ENCODE results near the gene RPRD1B. TPM values are rescaled to one million over a fixed set of nuclear protein-coding genes. Genes with fewer than 3 reads are reported as not detected.

The RPRD1B gene
- polyA plus RNA-seq, 1 of the 3 experiments (the other 2 are of a cell fraction): 11.8 TPM

DNA sequence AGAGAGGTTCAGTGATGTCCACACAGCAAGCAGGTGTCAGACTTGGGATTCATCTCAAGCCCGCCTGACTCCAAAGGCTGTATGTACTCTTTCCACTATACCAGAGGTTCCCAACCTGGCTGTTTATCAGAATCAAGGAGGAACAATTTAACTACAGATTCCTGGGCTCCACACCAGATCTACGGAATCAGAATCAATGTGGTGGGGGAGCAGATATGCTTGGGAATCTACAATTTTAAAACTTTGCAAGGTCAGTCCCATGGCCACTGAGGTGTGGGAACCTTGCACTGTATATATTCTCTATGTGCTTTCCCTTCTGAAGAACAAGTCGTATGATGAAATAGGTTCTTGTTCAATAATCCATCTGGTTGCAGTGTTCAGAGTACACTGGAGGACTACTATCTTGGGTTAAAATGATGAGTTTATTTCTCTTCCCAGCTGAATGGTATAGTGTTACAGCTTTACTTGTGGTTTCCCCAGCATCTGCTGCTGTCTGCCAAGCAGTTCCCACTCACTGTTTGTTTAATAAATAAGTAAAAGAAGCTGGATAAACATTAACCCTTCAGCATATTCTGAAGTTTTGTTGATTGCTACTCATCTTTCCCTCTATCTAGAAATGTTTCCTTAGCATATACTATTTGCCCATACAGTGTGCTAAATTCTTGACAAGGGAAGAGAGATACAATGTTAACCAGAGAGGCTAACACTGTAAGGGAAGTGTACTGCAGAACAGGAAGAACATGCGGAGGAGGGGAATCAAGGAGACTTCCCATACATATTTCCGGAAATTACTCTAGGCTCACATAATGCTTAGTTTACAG lies 10.2 kb upstream of the RPRD1B start:
- Histone ChIP-seq H3K4me1 (ENCODE audit: control insufficient read depth in 1 of 2, insufficient read depth in 2 of 2, low read depth in 1 of 2, low read length in 1 of 2) (no peaks in the 10 kb centered on the region; a peak in 2 of 4 replicates), H3K9ac (no peak overlapping the region), H3K9me3 (peaks cover 6% of the 10 kb centered on the region), H3K9me2 (no peaks in the 10 kb centered on the region), H3K4me2 (no peak overlapping the region), H2AFZ (ENCODE audit: low read depth) (no peak overlapping the region), H3K27ac (ENCODE audit: low read depth in 2 of 2, low read length in 1 of 2) (no peak overlapping the region), H3K36me3 (replicated peaks in 1 of 2; ENCODE audit: control insufficient read depth in 1 of 2, insufficient read depth in 2 of 2, low read length in 1 of 2) (peaks cover 9 to 27% of the 10 kb centered on the region in 2 experiments), H4K20me1 (ENCODE audit: insufficient read depth) (0 out of 2 replicates have a peak, but pooled peaks cover 17% of the 10 kb centered on the region), H3K4me3 (ENCODE audit: low read depth in 2 of 2, low read length in 1 of 2) (no peak overlapping the region), H3K79me2 (ENCODE audit: insufficient read depth) (peaks cover 84% of the 10 kb centered on the region), H3K27me3 (ENCODE audit: insufficient read depth) (no peaks in the 10 kb centered on the region), H3F3A (replicated peaks; ENCODE audit: insufficient read depth) (peaks cover 5% of the 10 kb centered on the region)
- TF ChIP-seq MXI1 (IDR thresholded peaks at IDR 0.05; ENCODE audit: low read depth, low read length): no peak
- no peak for DNase-seq
- WGBS (ENCODE audit: low lambda C conversion rate): 91% methylated on average over 5 of the region's 5 CpGs
- CTCF ChIA-PET: interaction anchor here (1.3 kb wide), 1 partner anchor 458 kb away, joined by 4 read pairs; no protein-coding TSS in a partner anchor
- POLR2A ChIA-PET: interaction anchor here (0.7 kb wide), 1 partner anchor 10 kb away, joined by 3 read pairs; the partner anchor contains the start of gene TTI1

DNA sequence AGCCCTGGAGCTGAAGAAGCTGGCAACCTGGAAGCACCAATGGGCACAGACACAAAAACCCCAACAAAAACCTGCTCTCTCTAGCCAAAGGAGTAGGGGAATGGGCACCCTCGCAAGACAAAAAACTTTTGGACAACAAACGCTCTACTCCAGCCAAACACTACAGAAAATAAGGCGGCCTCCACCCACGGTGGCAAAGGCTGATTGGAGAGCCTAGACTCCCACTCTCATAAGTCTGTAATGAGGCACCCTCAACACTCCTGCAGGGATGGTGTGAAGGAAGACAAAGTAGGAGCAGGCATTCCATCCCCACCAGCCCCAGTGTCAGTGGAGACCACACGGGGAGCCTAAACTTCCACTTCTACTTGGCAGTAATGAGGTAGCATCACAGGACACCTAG lies 9.1 kb upstream of the RPRD1B start:
- POLR2A ChIA-PET: interaction anchor here (0.7 kb wide), 1 partner anchor 9 kb away, joined by 3 read pairs; the partner anchor contains the start of gene TTI1
- CTCF ChIA-PET: interaction anchor here (1.3 kb wide), 1 partner anchor 460 kb away, joined by 4 read pairs; no protein-coding TSS in a partner anchor
- H3K79me2 ChIP-seq (ENCODE audit: insufficient read depth): peaks cover 84% of the 10 kb centered on the region
- no peaks in the 10 kb centered on the region for H3K9me2 ChIP-seq
- no peaks in the 10 kb centered on the region for H3K27me3 ChIP-seq (ENCODE audit: insufficient read depth)
- H3K36me3 ChIP-seq (replicated peaks in 1 of 2; ENCODE audit: control insufficient read depth in 1 of 2, insufficient read depth in 2 of 2, low read length in 1 of 2): peaks cover 5 to 24% of the 10 kb centered on the region in 2 experiments
- no peak overlapping the region for H3K27ac ChIP-seq (ENCODE audit: low read depth in 2 of 2, low read length in 1 of 2)
- H2AFZ ChIP-seq (ENCODE audit: low read depth): no peak overlapping the region
- H3K4me3 ChIP-seq (ENCODE audit: low read depth in 2 of 2, low read length in 1 of 2): no peak overlapping the region
- H3F3A ChIP-seq (replicated peaks; ENCODE audit: insufficient read depth): peaks cover 5% of the 10 kb centered on the region
- no peak for DNase-seq
- TF ChIP-seq RCOR1 (IDR thresholded peaks at IDR 0.05; ENCODE audit: low read length): no peak
- no peak for TF ChIP-seq RAD21 (IDR thresholded peaks at IDR 0.05; ENCODE audit: low read length)
- TF ChIP-seq TCF12 (IDR thresholded peaks at IDR 0.05): no peak
- no peak for TF ChIP-seq TAF1 (IDR thresholded peaks at IDR 0.05; ENCODE audit: borderline replicate concordance, low read depth, low read length)
- no peak for TF ChIP-seq NFIC (IDR thresholded peaks at IDR 0.05; ENCODE audit: borderline replicate concordance)
- no peak for TF ChIP-seq FOXM1 (IDR thresholded peaks at IDR 0.05; ENCODE audit: low read depth)
- TF ChIP-seq, protein P1, sequence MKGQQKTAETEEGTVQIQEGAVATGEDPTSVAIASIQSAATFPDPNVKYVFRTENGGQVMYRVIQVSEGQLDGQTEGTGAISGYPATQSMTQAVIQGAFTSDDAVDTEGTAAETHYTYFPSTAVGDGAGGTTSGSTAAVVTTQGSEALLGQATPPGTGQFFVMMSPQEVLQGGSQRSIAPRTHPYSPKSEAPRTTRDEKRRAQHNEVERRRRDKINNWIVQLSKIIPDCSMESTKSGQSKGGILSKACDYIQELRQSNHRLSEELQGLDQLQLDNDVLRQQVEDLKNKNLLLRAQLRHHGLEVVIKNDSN (IDR thresholded peaks at IDR 0.05; ENCODE audit: borderline replicate concordance, low read depth): no peak
- no peak for TF ChIP-seq YY1 (IDR thresholded peaks at IDR 0.05; ENCODE audit: low read depth)
- TF ChIP-seq, protein P2, sequence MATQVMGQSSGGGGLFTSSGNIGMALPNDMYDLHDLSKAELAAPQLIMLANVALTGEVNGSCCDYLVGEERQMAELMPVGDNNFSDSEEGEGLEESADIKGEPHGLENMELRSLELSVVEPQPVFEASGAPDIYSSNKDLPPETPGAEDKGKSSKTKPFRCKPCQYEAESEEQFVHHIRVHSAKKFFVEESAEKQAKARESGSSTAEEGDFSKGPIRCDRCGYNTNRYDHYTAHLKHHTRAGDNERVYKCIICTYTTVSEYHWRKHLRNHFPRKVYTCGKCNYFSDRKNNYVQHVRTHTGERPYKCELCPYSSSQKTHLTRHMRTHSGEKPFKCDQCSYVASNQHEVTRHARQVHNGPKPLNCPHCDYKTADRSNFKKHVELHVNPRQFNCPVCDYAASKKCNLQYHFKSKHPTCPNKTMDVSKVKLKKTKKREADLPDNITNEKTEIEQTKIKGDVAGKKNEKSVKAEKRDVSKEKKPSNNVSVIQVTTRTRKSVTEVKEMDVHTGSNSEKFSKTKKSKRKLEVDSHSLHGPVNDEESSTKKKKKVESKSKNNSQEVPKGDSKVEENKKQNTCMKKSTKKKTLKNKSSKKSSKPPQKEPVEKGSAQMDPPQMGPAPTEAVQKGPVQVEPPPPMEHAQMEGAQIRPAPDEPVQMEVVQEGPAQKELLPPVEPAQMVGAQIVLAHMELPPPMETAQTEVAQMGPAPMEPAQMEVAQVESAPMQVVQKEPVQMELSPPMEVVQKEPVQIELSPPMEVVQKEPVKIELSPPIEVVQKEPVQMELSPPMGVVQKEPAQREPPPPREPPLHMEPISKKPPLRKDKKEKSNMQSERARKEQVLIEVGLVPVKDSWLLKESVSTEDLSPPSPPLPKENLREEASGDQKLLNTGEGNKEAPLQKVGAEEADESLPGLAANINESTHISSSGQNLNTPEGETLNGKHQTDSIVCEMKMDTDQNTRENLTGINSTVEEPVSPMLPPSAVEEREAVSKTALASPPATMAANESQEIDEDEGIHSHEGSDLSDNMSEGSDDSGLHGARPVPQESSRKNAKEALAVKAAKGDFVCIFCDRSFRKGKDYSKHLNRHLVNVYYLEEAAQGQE (IDR thresholded peaks at IDR 0.05; ENCODE audit: low read depth, low read length): no peak
- no peak for TF ChIP-seq EZH2phosphoT487 (IDR thresholded peaks at IDR 0.05; ENCODE audit: borderline replicate concordance, low read depth)
- no peak for TF ChIP-seq GATA2 (CRISPR knock-in tag; IDR thresholded peaks at IDR 0.05)
- no peak for TF ChIP-seq CHD2 (IDR thresholded peaks at IDR 0.05; ENCODE audit: low read length, partially characterized antibody)
- no peak for TF ChIP-seq JUND (IDR thresholded peaks at IDR 0.05)
- TF ChIP-seq, protein P3, sequence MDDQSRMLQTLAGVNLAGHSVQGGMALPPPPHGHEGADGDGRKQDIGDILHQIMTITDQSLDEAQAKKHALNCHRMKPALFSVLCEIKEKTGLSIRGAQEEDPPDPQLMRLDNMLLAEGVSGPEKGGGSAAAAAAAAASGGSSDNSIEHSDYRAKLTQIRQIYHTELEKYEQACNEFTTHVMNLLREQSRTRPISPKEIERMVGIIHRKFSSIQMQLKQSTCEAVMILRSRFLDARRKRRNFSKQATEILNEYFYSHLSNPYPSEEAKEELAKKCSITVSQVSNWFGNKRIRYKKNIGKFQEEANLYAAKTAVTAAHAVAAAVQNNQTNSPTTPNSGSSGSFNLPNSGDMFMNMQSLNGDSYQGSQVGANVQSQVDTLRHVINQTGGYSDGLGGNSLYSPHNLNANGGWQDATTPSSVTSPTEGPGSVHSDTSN (IDR thresholded peaks at IDR 0.05): no peak
- TF ChIP-seq NRF1 (IDR thresholded peaks at IDR 0.05; ENCODE audit: low read depth, low read length): no peak
- no peak for TF ChIP-seq MXI1 (IDR thresholded peaks at IDR 0.05; ENCODE audit: low read depth, low read length)
- no peak for TF ChIP-seq TEAD4 (IDR thresholded peaks at IDR 0.05; ENCODE audit: borderline replicate concordance, insufficient read depth)
- TF ChIP-seq RXRA (IDR thresholded peaks at IDR 0.05; ENCODE audit: borderline replicate concordance, low read depth): no peak
- no peak overlapping the region for H3K9ac ChIP-seq
- H3K4me1 ChIP-seq (ENCODE audit: control insufficient read depth in 1 of 2, insufficient read depth in 2 of 2, low read depth in 1 of 2, low read length in 1 of 2): no peaks in the 10 kb centered on the region; a peak in 2 of 4 replicates
- 0 out of 2 replicates have a peak, but pooled peaks cover 17% of the 10 kb centered on the region for H4K20me1 ChIP-seq (ENCODE audit: insufficient read depth)
- H3K9me3 ChIP-seq: no peaks in the 10 kb centered on the region
- WGBS (ENCODE audit: low lambda C conversion rate): 94% methylated on average over 5 of the region's 5 CpGs
- H3K4me2 ChIP-seq: no peak overlapping the region
